PC-3 (cell line): ENCODE data around the gene MOB3A. TPM values are rescaled to one million over a fixed set of nuclear protein-coding genes. Genes with fewer than 3 reads are reported as not detected.
"Not testable (repeated sequence)": the region's sequence is repeated elsewhere in the genome, so short reads cannot be mapped to it uniquely, and the experiment has no call there.

Experiments used
- ATAC-seq: fragments of 200-7000 bp; cut with Tn5 transposase; 2 replicates; pipeline ENCODE4 v1.9.1; 2020; ENCODE audit warnings: mild to moderate bottlenecking, moderate library complexity
- BruUV-seq: library from RNA; stranded (reverse); fragments of 400-500 nt; replicated peaks from 2 replicates; lab custom pipeline; 2021; lab: Mats Ljungman, UMichigan
- CTCF ChIA-PET: fragments of 300-600 bp; sonication (Branson Sonifier 250); formaldehyde crosslinking; loops from one replicate; lab custom pipeline; 2022; ENCODE audit warnings: antibody characterized with exemption; lab: Charles Lee
- POLR2A ChIA-PET: fragments of 300-600 bp; sonication (Branson Sonifier 250); formaldehyde crosslinking; loops from one replicate; lab custom pipeline; 2022; ENCODE audit warnings: antibody characterized with exemption; ENCODE audit not compliant: unreplicated experiment; lab: Charles Lee
- DNase-seq: peaks from one replicate; pipeline ENCODE4 v3.0.0-alpha.2; 2015
- H2AFZ ChIP-seq: fragments of 300-600 bp; sonication (generic); 2 replicates; pipeline ENCODE4 v1.6.0; 2016; ENCODE audit warnings: antibody characterized with exemption, low read length
- H3F3A ChIP-seq: fragments of 300-600 bp; sonication (generic); one replicate; pipeline ENCODE4 v1.6.0; 2017; ENCODE audit warnings: antibody characterized with exemption, low read length, control low read depth, mild to moderate bottlenecking; ENCODE audit not compliant: unreplicated experiment
- H3K27ac ChIP-seq: fragments of 300-600 bp; sonication (generic); 2 replicates; pipeline ENCODE4 v1.5.1; 2016; ENCODE audit warnings: mild to moderate bottlenecking, low read length
- H3K27me3 ChIP-seq: fragments of 300-600 bp; sonication (generic); 2 replicates; pipeline ENCODE4 v1.6.1; 2016; ENCODE audit warnings: low read length, mixed read lengths
- H3K36me3 ChIP-seq: fragments of 300-600 bp; sonication (generic); 2 replicates; pipeline ENCODE4 v1.6.1; 2016; ENCODE audit warnings: low read depth, mixed run types, low read length, mixed read lengths
- H3K4me1 ChIP-seq: fragments of 300-600 bp; sonication (generic); 2 replicates; pipeline ENCODE4 v1.5.1; 2016; ENCODE audit warnings: low read length; ENCODE audit not compliant: insufficient read depth
- H3K4me2 ChIP-seq: fragments of 300-600 bp; sonication (generic); 2 replicates; pipeline ENCODE4 v1.6.0; 2016; ENCODE audit warnings: low read length
- H3K4me3 ChIP-seq: fragments of 300-600 bp; sonication (generic); 2 replicates; pipeline ENCODE4 v1.5.1; 2016; ENCODE audit warnings: mild to moderate bottlenecking, low read length, mixed read lengths
- H3K79me2 ChIP-seq: fragments of 300-600 bp; sonication (generic); 2 replicates; pipeline ENCODE4 v1.6.1; 2017; ENCODE audit warnings: low read length, mixed read lengths
- H3K9ac ChIP-seq: fragments of 300-600 bp; sonication (generic); 2 replicates; pipeline ENCODE4 v1.6.0; 2016; ENCODE audit warnings: mild to moderate bottlenecking, low read length
- H3K9me2 ChIP-seq: fragments of 300-600 bp; sonication (generic); replicated peaks from 2 replicates; pipeline ENCODE4 v1.6.1; 2016; ENCODE audit warnings: mixed run types, low read length, mixed read lengths
- H3K9me3 ChIP-seq: fragments of 300-600 bp; sonication (generic); 2 replicates; pipeline ENCODE4 v1.6.1; 2016; ENCODE audit warnings: low read length, mixed read lengths
- H4K20me1 ChIP-seq: fragments of 300-600 bp; sonication (generic); 2 replicates; pipeline ENCODE4 v1.6.1; 2016; ENCODE audit warnings: low read length, mixed read lengths
- EZH2 ChIP-seq: fragments of 300-600 bp; sonication (generic); IDR thresholded peaks from one replicate; pipeline ENCODE4 v1.6.1; 2017; ENCODE audit warnings: antibody characterized with exemption, mild to moderate bottlenecking, low read length; ENCODE audit not compliant: unreplicated experiment
- EZH2phosphoT487 ChIP-seq: fragments of 300-600 bp; sonication (generic); IDR thresholded peaks from 2 replicates; pipeline ENCODE4 v1.6.1; 2018; ENCODE audit warnings: mild to moderate bottlenecking, antibody characterized with exemption, low read length, borderline replicate concordance
- intact Hi-C: fragments of 100-400 bp; cut with micrococcal nuclease; formaldehyde crosslinking; loops from 2 replicates; pipeline ENCODE4 v1.9.0; 2023
- total RNA-seq: library from RNA; depleted of rRNA; stranded (reverse); fragments of >200 nt; gene quantifications from 2 replicates; pipeline ENCODE4 v1.2.3, GENCODE V29; 2014
- TF ChIP-seq, protein P1 (sequence below): fragments of 300-600 bp; sonication (generic); conservative IDR thresholded peaks from 2 replicates; pipeline ENCODE4 v1.5.1; 2017; ENCODE audit warnings: antibody characterized with exemption, low read depth, mild to moderate bottlenecking, low read length

MOB3A gene
- total RNA-seq, 1 experiment from 2014 or later = 15.1 TPM

GRCh38 chr19:2034729-2035589, 61.2 kb downstream of the MOB3A start:
- Histone ChIP-seq H2AFZ (peak overlapping the region; percentile 56; the same call in 1 of the 2 replicates), H3K9me3 (no peaks in the 10 kb centered on the region), H3K4me2 (peak overlapping the region; percentile 47; the same call in 1 of the 2 replicates), H4K20me1 (no peaks in the 10 kb centered on the region), H3K36me3 (peaks cover under 1% of the 10 kb centered on the region; the same call in 1 of the 2 replicates), H3K9me2 (no peaks in the 10 kb centered on the region), H3K27me3 (no peaks in the 10 kb centered on the region), H3K27ac (peak overlapping the region; percentile 22; the same call in 1 of the 2 replicates), H3K4me3 (no peak overlapping the region), H3K79me2 (no peaks in the 10 kb centered on the region), H3K9ac (no peak overlapping the region), H3F3A (no peaks in the 10 kb centered on the region), H3K4me1 (peaks cover 12% of the 10 kb centered on the region)
- peak; percentile 58 for ATAC-seq
- DNase-seq = peak; percentile 75
- BruUV-seq = no TSS peak
- ChIA-PET CTCF (interaction anchor here (0.7 kb wide), 1 partner anchor 21 kb away, joined by 8 read pairs; no protein-coding TSS in a partner anchor), POLR2A (interaction anchor here (0.6 kb wide), 1 partner anchor 147 kb away, joined by 6 read pairs; no protein-coding TSS in a partner anchor)
- TF ChIP-seq EZH2 = no peak
- TF ChIP-seq, protein P1, sequence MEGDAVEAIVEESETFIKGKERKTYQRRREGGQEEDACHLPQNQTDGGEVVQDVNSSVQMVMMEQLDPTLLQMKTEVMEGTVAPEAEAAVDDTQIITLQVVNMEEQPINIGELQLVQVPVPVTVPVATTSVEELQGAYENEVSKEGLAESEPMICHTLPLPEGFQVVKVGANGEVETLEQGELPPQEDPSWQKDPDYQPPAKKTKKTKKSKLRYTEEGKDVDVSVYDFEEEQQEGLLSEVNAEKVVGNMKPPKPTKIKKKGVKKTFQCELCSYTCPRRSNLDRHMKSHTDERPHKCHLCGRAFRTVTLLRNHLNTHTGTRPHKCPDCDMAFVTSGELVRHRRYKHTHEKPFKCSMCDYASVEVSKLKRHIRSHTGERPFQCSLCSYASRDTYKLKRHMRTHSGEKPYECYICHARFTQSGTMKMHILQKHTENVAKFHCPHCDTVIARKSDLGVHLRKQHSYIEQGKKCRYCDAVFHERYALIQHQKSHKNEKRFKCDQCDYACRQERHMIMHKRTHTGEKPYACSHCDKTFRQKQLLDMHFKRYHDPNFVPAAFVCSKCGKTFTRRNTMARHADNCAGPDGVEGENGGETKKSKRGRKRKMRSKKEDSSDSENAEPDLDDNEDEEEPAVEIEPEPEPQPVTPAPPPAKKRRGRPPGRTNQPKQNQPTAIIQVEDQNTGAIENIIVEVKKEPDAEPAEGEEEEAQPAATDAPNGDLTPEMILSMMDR = no peak
- TF ChIP-seq EZH2phosphoT487 = no peak
- intact Hi-C loops = no loop called here

- H3K4me2 ChIP-seq = peak overlapping the region; percentile 26; the same call in 1 of the 2 replicates
- H3K9ac ChIP-seq, H3K9me3 ChIP-seq, H4K20me1 ChIP-seq, H3K27me3 ChIP-seq, H3K27ac ChIP-seq, H3K4me3 ChIP-seq, H3F3A ChIP-seq, CTCF ChIA-PET, ATAC-seq, DNase-seq, H2AFZ ChIP-seq, H3K36me3 ChIP-seq, POLR2A ChIA-PET, H3K79me2 ChIP-seq, intact Hi-C loops, H3K9me2 ChIP-seq, BruUV-seq: not testable (repeated sequence)
- peaks cover 12% of the 10 kb centered on the region for H3K4me1 ChIP-seq
These were observed 61.9 kb downstream of the MOB3A start for GRCh38 chr19:2034253-2034652.

- Histone ChIP-seq H3K9ac (no peak overlapping the region), H4K20me1 (no peaks in the 10 kb centered on the region), H3F3A (no peaks in the 10 kb centered on the region), H3K27me3 (no peaks in the 10 kb centered on the region), H3K4me2 (no peak overlapping the region), H3K9me2 (no peaks in the 10 kb centered on the region), H3K36me3 (no peaks in the 10 kb centered on the region), H3K9me3 (no peaks in the 10 kb centered on the region), H3K27ac (no peak overlapping the region), H3K79me2 (no peaks in the 10 kb centered on the region), H3K4me1 (peaks cover 12% of the 10 kb centered on the region), H2AFZ (no peak overlapping the region), H3K4me3 (no peak overlapping the region)
- ATAC-seq (no peak), DNase-seq (no peak)
- ChIA-PET CTCF (no interaction called here), POLR2A (no interaction called here)
- no TSS peak for BruUV-seq
- intact Hi-C loops = no loop called here
- no peak for TF ChIP-seq EZH2phosphoT487
- TF ChIP-seq, protein P1 = no peak
- no peak for TF ChIP-seq EZH2
These were observed 62.3 kb downstream of the MOB3A start for GRCh38 chr19:2033825-2034159.
